H9 (cell line): ENCODE results near the gene SOX15. TPM values are rescaled to one million over a fixed set of nuclear protein-coding genes. Genes with fewer than 3 reads are reported as not detected.

Experiments used
- DNase-seq: peaks from one replicate; pipeline ENCODE4 v3.0.0-alpha.2; 2017
- H2AFZ ChIP-seq: one replicate; pipeline ENCODE4 v1.6.1; 2013; ENCODE audit warnings: mild to moderate bottlenecking, low read length, control low read depth, moderate library complexity
- H2AK5ac ChIP-seq: 2 replicates; pipeline ENCODE4 v1.6.1; 2013; ENCODE audit warnings: low read length, control low read depth, mixed read lengths; ENCODE audit not compliant: insufficient read length
- H2BK120ac ChIP-seq: one replicate; pipeline ENCODE4 v1.6.1; 2013; ENCODE audit warnings: low read depth, mild to moderate bottlenecking, low read length, control low read depth, inconsistent platforms; ENCODE audit not compliant: poor library complexity, severe bottlenecking
- H2BK12ac ChIP-seq: 2 replicates; pipeline ENCODE4 v1.6.1; 2013; ENCODE audit warnings: low read length, control low read depth, mixed read lengths, low read depth; ENCODE audit not compliant: insufficient read length
- H2BK15ac ChIP-seq: 2 replicates; pipeline ENCODE4 v1.6.1; 2013; ENCODE audit warnings: low read depth, low read length, control low read depth
- H2BK20ac ChIP-seq: one replicate; pipeline ENCODE4 v1.6.1; 2013; ENCODE audit warnings: low read depth, mild to moderate bottlenecking, low read length, control low read depth, inconsistent platforms; ENCODE audit not compliant: poor library complexity, severe bottlenecking
- H2BK5ac ChIP-seq: 2 replicates; pipeline ENCODE4 v1.6.1; 2013; ENCODE audit warnings: low read length, control low read depth, mixed read lengths; ENCODE audit not compliant: insufficient read length
- H3K14ac ChIP-seq: 2 replicates; pipeline ENCODE4 v1.6.1; 2013; ENCODE audit warnings: low read length, control low read depth; ENCODE audit not compliant: insufficient read depth
- H3K18ac ChIP-seq: 2 replicates; pipeline ENCODE4 v1.6.1; 2013; ENCODE audit warnings: low read depth, mild to moderate bottlenecking, mixed read lengths, low read length, control low read depth; ENCODE audit not compliant: insufficient read length
- H3K23ac ChIP-seq: 2 replicates; pipeline ENCODE4 v1.6.1; 2013; ENCODE audit warnings: low read length, control low read depth, mixed read lengths, low read depth; ENCODE audit not compliant: insufficient read length
- H3K23me2 ChIP-seq: 2 replicates; pipeline ENCODE4 v1.6.1; 2013; ENCODE audit warnings: low read depth, mild to moderate bottlenecking, mixed read lengths, low read length, control low read depth; ENCODE audit not compliant: insufficient read length, poor library complexity, severe bottlenecking
- H3K27ac ChIP-seq: 2 replicates; pipeline ENCODE4 v1.5.1; 2013; ENCODE audit warnings: low read length, control low read depth, mixed read lengths, low read depth; ENCODE audit not compliant: insufficient read length
- H3K27me3 ChIP-seq: 2 replicates; pipeline ENCODE4 v1.6.1; 2013; ENCODE audit warnings: low read length, control low read depth, inconsistent platforms; ENCODE audit not compliant: insufficient read depth
- H3K4ac ChIP-seq: 2 replicates; pipeline ENCODE4 v1.6.1; 2013; ENCODE audit warnings: low read depth, mild to moderate bottlenecking, control low read depth, inconsistent platforms, low read length, moderate library complexity
- H3K4me1 ChIP-seq: 2 replicates; pipeline ENCODE4 v1.6.1; 2013; ENCODE audit warnings: low read length, control low read depth, inconsistent platforms; ENCODE audit not compliant: insufficient read depth
- H3K4me2 ChIP-seq: 2 replicates; pipeline ENCODE4 v1.6.1; 2013; ENCODE audit warnings: low read length, control low read depth, mixed read lengths; ENCODE audit not compliant: insufficient read length, insufficient read depth
- H3K56ac ChIP-seq: 2 replicates; pipeline ENCODE4 v1.6.1; 2013; ENCODE audit warnings: low read depth, mild to moderate bottlenecking, mixed read lengths, low read length, control low read depth; ENCODE audit not compliant: insufficient read length
- H3K79me1 ChIP-seq: 2 replicates; pipeline ENCODE4 v1.6.1; 2013; ENCODE audit warnings: low read depth, mild to moderate bottlenecking, moderate library complexity, low read length, control low read depth, inconsistent platforms; ENCODE audit not compliant: insufficient read depth, poor library complexity, severe bottlenecking
- H3K79me2 ChIP-seq: 2 replicates; pipeline ENCODE4 v1.6.1; 2013; ENCODE audit warnings: low read length, control low read depth, inconsistent platforms; ENCODE audit not compliant: insufficient read depth
- H3K9ac ChIP-seq: 2 replicates; pipeline ENCODE4 v1.6.1; 2013; ENCODE audit warnings: low read length, control low read depth, mixed read lengths; ENCODE audit not compliant: insufficient read length; ENCODE audit errors: extremely low read depth
- H3K9me3 ChIP-seq: one replicate; pipeline ENCODE4 v1.6.1; 2013; ENCODE audit warnings: low read depth, low read length, inconsistent platforms; ENCODE audit not compliant: control insufficient read depth
- H3T11ph ChIP-seq: one replicate; pipeline ENCODE4 v1.6.1; 2013; ENCODE audit warnings: mild to moderate bottlenecking, low read length, control low read depth, inconsistent platforms
- H4K20me1 ChIP-seq: one replicate; pipeline ENCODE4 v1.6.1; 2013; ENCODE audit not compliant: control insufficient read depth, insufficient read length, insufficient read depth
- H4K5ac ChIP-seq: 2 replicates; pipeline ENCODE4 v1.6.1; 2013; ENCODE audit warnings: low read depth, mild to moderate bottlenecking, mixed read lengths, low read length, control low read depth; ENCODE audit not compliant: insufficient read length
- H4K8ac ChIP-seq: replicated peaks from 2 replicates; pipeline ENCODE4 v1.6.1; 2013; ENCODE audit warnings: low read length, control low read depth, mixed read lengths, low read depth; ENCODE audit not compliant: insufficient read length
- H4K91ac ChIP-seq: 2 replicates; pipeline ENCODE4 v1.6.1; 2013; ENCODE audit warnings: low read depth, mild to moderate bottlenecking, moderate library complexity, mixed read lengths, low read length, control low read depth; ENCODE audit not compliant: insufficient read length
- H3K27ac Mint-ChIP-seq, 3 experiments: 2 replicates in 2 of 3; 3 replicates in 1 of 3; pipeline ENCODE4 v1.8.0; 2020 to 2021; ENCODE audit warnings: mixed read lengths in 3 of 3, mild to moderate bottlenecking in 1 of 3, moderate library complexity in 1 of 3
- H3K27me3 Mint-ChIP-seq: 2 replicates; pipeline ENCODE4 v1.8.0; 2021; ENCODE audit warnings: low read depth, mild to moderate bottlenecking, moderate library complexity, mixed read lengths
- H3K36me3 Mint-ChIP-seq, 3 experiments: 2 replicates in 2 of 3; 3 replicates in 1 of 3; pipeline ENCODE4 v1.8.0; 2020 to 2021; ENCODE audit warnings: low read depth in 3 of 3, mixed read lengths in 3 of 3; ENCODE audit not compliant: insufficient read depth in 1 of 3
- H3K4me1 Mint-ChIP-seq, 2 experiments: 2 replicates each; pipeline ENCODE4 v1.8.0; 2020; ENCODE audit warnings: mixed read lengths in 2 of 2
- H3K4me3 Mint-ChIP-seq, 2 experiments: 2 replicates in 1 of 2; 3 replicates in 1 of 2; pipeline ENCODE4 v1.8.0; 2020 to 2021; ENCODE audit warnings: mild to moderate bottlenecking in 2 of 2, mixed read lengths in 2 of 2, moderate library complexity in 1 of 2
- H3K9me3 Mint-ChIP-seq, 2 experiments: 2 replicates in 1 of 2; 3 replicates in 1 of 2; pipeline ENCODE4 v1.8.0; 2020; ENCODE audit warnings: mild to moderate bottlenecking in 2 of 2, mixed read lengths in 2 of 2, moderate library complexity in 1 of 2
- WGBS: extraction: QIAGEN DNeasy Blood & Tissue Kit; methylation state at CpG from one replicate; pipeline ENCODE4 v1.1.7; 2013; ENCODE audit warnings: missing lambda C conversion rate, low lambda C conversion rate, mixed read lengths; ENCODE audit not compliant: insufficient read length; ENCODE audit errors: extremely low coverage; 5-methylcytosine and 5-hydroxymethylcytosine counted together
- total RNA-seq: library from RNA; stranded (reverse); gene quantifications from 2 replicates; pipeline ENCODE4 v1.2.1, GENCODE V29; 2021
- TF ChIP-seq, protein P1 (sequence below): fragments of 200-600 bp; sonication (generic); conservative IDR thresholded peaks from 3 replicates; pipeline ENCODE4 v1.8.0; 2021; ENCODE audit warnings: antibody characterized with exemption, mild to moderate bottlenecking

SOX15 gene
- total RNA-seq, 1 experiment from 2014 or later = 7.7 TPM

- H3T11ph ChIP-seq = no peak within 1 kb of the TSS
- H2BK12ac ChIP-seq = no peak within 1 kb of the TSS
- H2BK15ac ChIP-seq = no peak within 1 kb of the TSS
- H3K27ac ChIP-seq = no peak within 1 kb of the TSS
- no peak within 1 kb of the TSS for H2AK5ac ChIP-seq
- no peak within 1 kb of the TSS for H3K4ac ChIP-seq
- 0 out of 2 replicates have a peak, but pooled peaks cover 2% of the 10 kb centered on the region for H3K4me1 ChIP-seq
- H4K20me1 ChIP-seq = no peaks in the 10 kb centered on the region
- H4K91ac ChIP-seq = no peak within 1 kb of the TSS
- Mint-ChIP-seq H3K4me3 (peak within 1 kb of the TSS; percentile 26 to 68; a peak in 3 of 5 replicates), H3K27ac (peak within 1 kb of the TSS; percentile 85 to 88 (median 87); a peak in 5 of 7 replicates), H3K27me3 (peaks cover 2% of the 10 kb centered on the region; the same call in 1 of the 2 replicates), H3K36me3 (peaks cover 0 to 8% (median 7%) of the 10 kb centered on the region in 3 experiments; a peak in 6 of 7 replicates), H3K9me3 (no peaks in the 10 kb centered on the region), H3K4me1 (peaks cover 43 to 62% of the 10 kb centered on the region in 2 experiments)
- H3K23me2 ChIP-seq = peaks cover 9% of the 10 kb centered on the region
- no peak within 1 kb of the TSS for H3K56ac ChIP-seq
- H3K79me2 ChIP-seq = peaks cover 7% of the 10 kb centered on the region; the same call in 1 of the 2 replicates
- H3K18ac ChIP-seq = no peak within 1 kb of the TSS
- TF ChIP-seq, protein P1, sequence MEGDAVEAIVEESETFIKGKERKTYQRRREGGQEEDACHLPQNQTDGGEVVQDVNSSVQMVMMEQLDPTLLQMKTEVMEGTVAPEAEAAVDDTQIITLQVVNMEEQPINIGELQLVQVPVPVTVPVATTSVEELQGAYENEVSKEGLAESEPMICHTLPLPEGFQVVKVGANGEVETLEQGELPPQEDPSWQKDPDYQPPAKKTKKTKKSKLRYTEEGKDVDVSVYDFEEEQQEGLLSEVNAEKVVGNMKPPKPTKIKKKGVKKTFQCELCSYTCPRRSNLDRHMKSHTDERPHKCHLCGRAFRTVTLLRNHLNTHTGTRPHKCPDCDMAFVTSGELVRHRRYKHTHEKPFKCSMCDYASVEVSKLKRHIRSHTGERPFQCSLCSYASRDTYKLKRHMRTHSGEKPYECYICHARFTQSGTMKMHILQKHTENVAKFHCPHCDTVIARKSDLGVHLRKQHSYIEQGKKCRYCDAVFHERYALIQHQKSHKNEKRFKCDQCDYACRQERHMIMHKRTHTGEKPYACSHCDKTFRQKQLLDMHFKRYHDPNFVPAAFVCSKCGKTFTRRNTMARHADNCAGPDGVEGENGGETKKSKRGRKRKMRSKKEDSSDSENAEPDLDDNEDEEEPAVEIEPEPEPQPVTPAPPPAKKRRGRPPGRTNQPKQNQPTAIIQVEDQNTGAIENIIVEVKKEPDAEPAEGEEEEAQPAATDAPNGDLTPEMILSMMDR = no peak
- H3K14ac ChIP-seq = peak within 1 kb of the TSS; percentile 4; the same call in 1 of the 2 replicates
- no peaks in the 10 kb centered on the region for H3K9me3 ChIP-seq
- WGBS = no CpG with 5 or more reads among the region's 16 CpGs
- no peak within 1 kb of the TSS for H2BK5ac ChIP-seq
- no peak within 1 kb of the TSS for H4K8ac ChIP-seq
- no peaks in the 10 kb centered on the region for H3K27me3 ChIP-seq
- H3K23ac ChIP-seq = no peak within 1 kb of the TSS
- no peak for DNase-seq
- no peak within 1 kb of the TSS for H2BK120ac ChIP-seq
- no peak within 1 kb of the TSS for H2BK20ac ChIP-seq
- no peak within 1 kb of the TSS for H4K5ac ChIP-seq
- H3K4me2 ChIP-seq = no peak within 1 kb of the TSS
- H3K79me1 ChIP-seq = peaks cover 8% of the 10 kb centered on the region
- no peak within 1 kb of the TSS for H2AFZ ChIP-seq
- H3K9ac ChIP-seq = no peak within 1 kb of the TSS
These were observed 31.2 kb downstream of the SOX15 start, which contains the start of gene TNFSF13 for GRCh38 chr17:7558544-7559319. TNFSF13 (plus strand) TSS chr17:7558750; CDS start chr17:7559040, 290 bp downstream.
